ENCODE results near the gene FGF23. TPM values are rescaled to one million over a fixed set of nuclear protein-coding genes. Genes with fewer than 3 reads are reported as not detected.

Gene FGF23
- total RNA-seq, 1 donor from 2014 or later, result not detected

Other genes with a start within 250 kb of the FGF23 start
- 80.6 and 141 TPM in 2 replicates for gene CCND2, start 106.0 kb downstream of the FGF23 start, total RNA-seq
- gene TIGAR, start 58.5 kb downstream of the FGF23 start, total RNA-seq, result 8.3 and 14.8 TPM in 2 replicates
- gene FGF6, start 66.1 kb upstream of the FGF23 start, total RNA-seq, result not detected in 2 replicates
- gene RAD51AP1, start 159.2 kb upstream of the FGF23 start, total RNA-seq, result 2.4 and 7.6 TPM in 2 replicates
- gene DYRK4, start 182.5 kb upstream of the FGF23 start, total RNA-seq, result 47.1 and 47.8 TPM in 2 replicates